Measurements from ENCODE around the gene TRIO. TPM values are rescaled to one million over a fixed set of nuclear protein-coding genes. Genes with fewer than 3 reads are reported as not detected.

TRIO gene
- total RNA-seq, 1 experiment from 2014 or later, result 136 TPM

DNA sequence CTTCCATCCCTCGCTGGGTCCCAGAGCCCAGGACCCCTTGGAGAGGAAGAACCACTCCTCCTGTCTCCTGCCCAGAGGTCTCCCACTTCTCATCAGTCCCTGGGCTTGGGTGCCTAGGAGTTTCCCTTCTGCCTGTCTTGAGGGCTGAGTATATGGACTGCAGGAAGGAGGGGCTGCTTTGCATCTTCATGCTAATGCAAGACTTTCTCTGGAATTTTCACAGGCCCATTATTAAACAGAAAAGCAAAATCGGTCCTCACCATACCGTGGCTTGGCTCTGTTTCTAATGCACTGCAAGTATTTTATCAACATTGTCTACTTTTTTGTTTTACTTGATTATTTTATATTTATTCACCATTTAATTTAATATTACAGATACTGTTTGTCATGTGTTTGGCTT is 34.5 kb downstream of the TRIO start:
- peak overlapping the region; percentile 61 for H3K27ac Mint-ChIP-seq (ENCODE audit: low read depth, unreplicated experiment)
- POLR2A ChIA-PET, result no interaction called here
- DNase-seq (ENCODE audit: unreplicated experiment), result no peak
- H3K36me3 Mint-ChIP-seq (ENCODE audit: insufficient read depth, unreplicated experiment), result no peaks in the 10 kb centered on the region
- intact Hi-C loops (cut with micrococcal nuclease), result no loop called here
- TF ChIP-seq CTCF (IDR thresholded peaks at IDR 0.05; ENCODE audit: unreplicated experiment), result no peak
- no peaks in the 10 kb centered on the region for H3K9me3 Mint-ChIP-seq (ENCODE audit: unreplicated experiment)
- H3K27me3 Mint-ChIP-seq (ENCODE audit: insufficient read depth, unreplicated experiment), result no peaks in the 10 kb centered on the region
- H3K4me3 Mint-ChIP-seq (ENCODE audit: unreplicated experiment), result no peak overlapping the region
- CTCF ChIA-PET, result no interaction called here
- BruUV-seq (replicated peaks), result no TSS peak
- H3K4me1 Mint-ChIP-seq (ENCODE audit: insufficient read depth, unreplicated experiment), result peaks cover 34% of the 10 kb centered on the region

DNA sequence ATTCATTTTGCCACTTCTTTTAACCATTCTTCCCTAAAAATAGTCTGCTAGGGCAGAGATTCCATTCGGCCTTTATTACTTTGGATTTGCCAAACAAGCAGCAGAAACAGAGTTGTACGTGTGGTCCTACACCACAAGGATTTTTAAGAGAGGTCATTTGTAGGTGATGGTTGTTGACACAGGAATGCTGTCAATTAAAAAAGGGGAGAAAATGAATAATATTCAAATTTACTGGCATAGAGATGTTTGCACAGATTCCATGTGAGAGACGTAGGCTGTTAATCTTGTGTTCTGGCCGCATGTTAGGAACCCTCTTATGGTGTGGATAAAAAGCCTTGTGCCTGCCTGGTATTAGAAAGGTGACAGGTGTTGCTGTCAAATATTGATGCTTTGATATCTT is 34.9 kb downstream of the TRIO start:
- H3K4me3 Mint-ChIP-seq (ENCODE audit: unreplicated experiment), result no peak overlapping the region
- DNase-seq (ENCODE audit: unreplicated experiment), result no peak
- BruUV-seq (replicated peaks), result no TSS peak
- ChIA-PET CTCF (no interaction called here), POLR2A (no interaction called here)
- no peak for TF ChIP-seq CTCF (IDR thresholded peaks at IDR 0.05; ENCODE audit: unreplicated experiment)
- peak overlapping the region; percentile 61 for H3K27ac Mint-ChIP-seq (ENCODE audit: low read depth, unreplicated experiment)
- intact Hi-C loops (cut with micrococcal nuclease), result no loop called here
- H3K9me3 Mint-ChIP-seq (ENCODE audit: unreplicated experiment), result no peaks in the 10 kb centered on the region
- peaks cover 37% of the 10 kb centered on the region for H3K4me1 Mint-ChIP-seq (ENCODE audit: insufficient read depth, unreplicated experiment)
- H3K36me3 Mint-ChIP-seq (ENCODE audit: insufficient read depth, unreplicated experiment), result no peaks in the 10 kb centered on the region
- H3K27me3 Mint-ChIP-seq (ENCODE audit: insufficient read depth, unreplicated experiment), result no peaks in the 10 kb centered on the region

DNA sequence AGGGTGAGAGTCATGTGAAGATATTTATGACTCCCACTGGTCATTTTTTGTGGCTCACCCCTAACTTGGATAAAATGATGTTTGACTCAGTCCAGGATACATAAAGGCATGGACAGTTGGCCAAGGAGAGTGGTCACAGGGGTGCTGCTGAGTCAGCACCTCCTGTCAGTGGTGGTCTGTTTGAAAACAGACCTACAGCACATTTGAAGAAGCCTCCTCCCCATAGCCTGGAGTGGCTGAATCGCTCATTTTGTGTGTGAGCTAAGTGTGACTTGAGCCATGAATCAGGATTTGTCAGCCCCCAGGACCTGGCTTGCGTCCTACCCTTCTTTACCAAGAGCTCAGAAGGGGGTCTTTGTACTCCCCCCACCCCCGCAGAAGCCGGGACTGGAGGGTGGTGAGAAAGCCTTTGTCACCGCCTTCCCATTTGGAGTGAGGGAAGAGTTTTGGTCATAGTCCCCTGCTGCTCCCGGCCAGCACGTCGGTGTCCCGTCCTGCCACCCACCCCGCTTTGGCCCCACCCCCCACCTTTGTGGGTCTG is 35.6 kb downstream of the TRIO start:
- Mint-ChIP-seq H3K27me3 (ENCODE audit: insufficient read depth, unreplicated experiment) (no peaks in the 10 kb centered on the region), H3K36me3 (ENCODE audit: insufficient read depth, unreplicated experiment) (no peaks in the 10 kb centered on the region), H3K27ac (ENCODE audit: low read depth, unreplicated experiment) (peak overlapping the region; percentile 61), H3K4me3 (ENCODE audit: unreplicated experiment) (no peak overlapping the region), H3K9me3 (ENCODE audit: unreplicated experiment) (no peaks in the 10 kb centered on the region), H3K4me1 (ENCODE audit: insufficient read depth, unreplicated experiment) (peaks cover 37% of the 10 kb centered on the region)
- no TSS peak for BruUV-seq (replicated peaks)
- TF ChIP-seq CTCF (IDR thresholded peaks at IDR 0.05; ENCODE audit: unreplicated experiment), result no peak
- DNase-seq (ENCODE audit: unreplicated experiment), result no peak
- ChIA-PET POLR2A (no interaction called here), CTCF (interaction anchor here (2.1 kb wide), 1 partner anchor 92 kb away, joined by 10 read pairs; no protein-coding TSS in a partner anchor)
- intact Hi-C loops (cut with micrococcal nuclease), result no loop called here

DNA sequence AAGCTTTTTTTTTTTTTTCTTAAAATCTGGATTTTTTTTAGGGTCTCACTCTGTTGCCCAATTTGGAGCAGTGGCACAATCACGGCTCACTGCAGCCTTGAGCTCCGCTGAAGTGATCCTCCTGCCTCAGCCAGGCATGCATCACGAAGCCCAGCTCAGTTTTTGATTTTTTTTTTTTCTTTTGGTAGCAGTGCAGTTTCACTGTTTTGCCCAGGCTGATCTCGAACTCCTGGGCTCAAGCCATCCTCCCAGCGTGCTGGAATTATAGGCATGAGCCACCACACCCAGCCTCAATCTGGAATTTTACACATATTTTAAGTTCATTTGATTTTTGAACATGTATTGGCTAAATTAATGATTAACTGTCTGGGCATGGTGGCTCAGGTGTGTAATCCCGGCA is 36.3 kb downstream of the TRIO start:
- DNase-seq (ENCODE audit: unreplicated experiment), result no peak
- POLR2A ChIA-PET, result interaction anchor here (1.4 to 5.2 kb wide), 2 partner anchors 11 to 24 kb away, joined by 12 to 63 read pairs; no protein-coding TSS in a partner anchor
- BruUV-seq (replicated peaks), result no TSS peak
- no peak overlapping the region for H3K4me3 Mint-ChIP-seq (ENCODE audit: unreplicated experiment)
- no peaks in the 10 kb centered on the region for H3K36me3 Mint-ChIP-seq (ENCODE audit: insufficient read depth, unreplicated experiment)
- no peaks in the 10 kb centered on the region for H3K27me3 Mint-ChIP-seq (ENCODE audit: insufficient read depth, unreplicated experiment)
- no peak overlapping the region for H3K27ac Mint-ChIP-seq (ENCODE audit: low read depth, unreplicated experiment)
- peaks cover 37% of the 10 kb centered on the region for H3K4me1 Mint-ChIP-seq (ENCODE audit: insufficient read depth, unreplicated experiment)
- CTCF ChIA-PET, result interaction anchor here (0.6 to 2.1 kb wide), 4 partner anchors 10 to 91 kb away, joined by 3 to 10 read pairs (median 6); no protein-coding TSS in a partner anchor
- no peak for TF ChIP-seq CTCF (IDR thresholded peaks at IDR 0.05; ENCODE audit: unreplicated experiment)
- intact Hi-C loops (cut with micrococcal nuclease), result no loop called here
- H3K9me3 Mint-ChIP-seq (ENCODE audit: unreplicated experiment), result no peaks in the 10 kb centered on the region

Data from MCF 10A (cell line).